ENCODE measurements around the gene SLCO3A1. TPM values are rescaled to one million over a fixed set of nuclear protein-coding genes. Genes with fewer than 3 reads are reported as not detected.
"Not testable (repeated sequence)": the region's sequence is repeated elsewhere in the genome, so short reads cannot be mapped to it uniquely, and the experiment has no call there.

The SLCO3A1 gene
- total RNA-seq, 2 experiments from 2014 or later: 2.0 to 2.7 TPM

- no peak for DNase-seq
- Mint-ChIP-seq H3K9me3 (peaks cover 3% of the 10 kb centered on the region), H3K4me3 (no peak overlapping the region), H3K27ac (no peak overlapping the region), H3K36me3 (no peaks in the 10 kb centered on the region), H3K4me1 (no peaks in the 10 kb centered on the region), H3K27me3 (peaks cover 3% of the 10 kb centered on the region)
Measured at GRCh38 chr15:92200891-92201290, 347.4 kb downstream of the SLCO3A1 start.

DNA sequence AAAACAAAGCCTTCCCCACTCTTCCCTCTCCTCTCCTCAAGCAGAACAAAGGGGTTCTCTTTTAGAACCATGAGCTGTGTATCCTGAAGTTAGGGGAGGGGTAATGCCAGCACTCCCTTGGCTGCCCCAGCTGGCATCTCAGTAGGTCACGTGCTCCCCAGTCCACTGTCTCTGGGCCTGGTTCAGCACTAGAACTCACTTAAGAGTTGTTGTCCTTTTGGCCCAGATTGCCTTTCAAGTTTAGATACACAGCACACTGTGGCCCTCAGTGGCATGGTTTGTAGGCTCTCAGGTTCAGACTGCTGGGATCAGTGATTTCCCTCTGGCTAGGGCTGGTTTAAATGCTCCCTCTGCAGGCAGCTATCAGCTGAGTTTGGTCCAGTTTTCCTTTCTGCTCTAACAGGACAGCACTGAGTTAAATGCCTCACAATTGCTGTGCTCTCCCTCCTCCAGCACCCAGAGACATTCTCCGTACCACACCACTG is 351.8 kb downstream of the SLCO3A1 start:
- Mint-ChIP-seq H3K27me3 (peaks cover 14% of the 10 kb centered on the region), H3K9me3 (peaks cover 1% of the 10 kb centered on the region), H3K4me3 (no peak overlapping the region), H3K36me3 (no peaks in the 10 kb centered on the region), H3K4me1 (no peaks in the 10 kb centered on the region), H3K27ac (no peak overlapping the region)
- no peak for DNase-seq

DNA sequence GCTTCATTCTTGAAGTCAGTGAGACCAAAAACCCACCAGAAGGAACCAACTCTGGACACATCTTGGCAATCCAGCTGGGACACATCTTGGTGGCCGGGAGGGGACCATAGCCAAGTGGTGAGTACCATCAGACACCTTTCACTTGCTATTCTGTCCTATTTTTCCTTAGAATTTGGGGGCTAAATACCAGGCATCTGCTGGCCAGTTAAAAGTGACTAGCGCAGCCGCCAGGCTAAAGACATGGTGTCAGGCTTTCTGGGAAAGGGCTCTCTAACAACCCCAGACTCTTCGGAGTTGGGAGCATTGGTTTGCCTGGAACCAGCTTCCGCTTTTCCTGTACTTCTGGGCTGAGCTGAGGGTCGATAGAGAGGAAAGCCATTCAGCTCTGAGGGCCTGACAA is 354.1 kb downstream of the SLCO3A1 start:
- H3K27me3 Mint-ChIP-seq: peaks cover 14% of the 10 kb centered on the region
- not testable (repeated sequence) for H3K4me3 Mint-ChIP-seq, H3K36me3 Mint-ChIP-seq, H3K4me1 Mint-ChIP-seq, H3K9me3 Mint-ChIP-seq, DNase-seq, H3K27ac Mint-ChIP-seq
